Raji (cell line): ENCODE data around the gene COG5.

Source experiments
- POLR2A ChIP-seq: IDR thresholded peaks from 2 replicates; pipeline ENCODE4 v1.6.1; 2011; ENCODE audit warnings: low read depth, low read length, control low read depth; ENCODE audit not compliant: insufficient read depth

COG5 gene

DNA sequence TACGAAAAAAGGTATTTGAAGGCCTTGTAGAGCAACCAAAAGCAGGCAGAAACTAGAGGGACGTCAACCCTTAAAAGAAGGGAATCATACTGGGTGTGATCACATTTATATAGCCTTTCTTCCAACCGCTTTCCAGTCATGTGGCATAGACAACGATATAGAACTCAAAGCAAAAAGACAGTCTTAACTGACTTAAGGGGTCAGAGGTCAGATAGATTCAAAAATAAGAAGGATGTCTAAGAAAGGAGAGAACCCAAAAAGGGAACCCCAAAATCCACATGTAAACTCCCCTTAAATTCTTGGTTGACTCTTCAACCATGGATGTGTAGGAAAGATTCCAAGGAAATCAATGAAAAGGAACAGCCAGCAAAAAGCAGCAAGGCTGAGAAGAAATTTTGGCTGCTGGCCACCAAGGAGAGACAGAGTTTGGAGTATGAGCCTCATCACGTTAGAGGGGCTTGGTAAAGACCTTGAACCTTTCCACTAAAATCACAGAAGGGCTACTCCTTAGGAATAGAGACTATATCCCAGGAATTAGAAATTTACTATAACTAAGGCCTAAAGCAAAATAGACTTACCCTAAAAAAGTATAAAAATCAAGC lies 24.9 kb upstream of the COG5 start:
- TF ChIP-seq POLR2A, result no peak

DNA sequence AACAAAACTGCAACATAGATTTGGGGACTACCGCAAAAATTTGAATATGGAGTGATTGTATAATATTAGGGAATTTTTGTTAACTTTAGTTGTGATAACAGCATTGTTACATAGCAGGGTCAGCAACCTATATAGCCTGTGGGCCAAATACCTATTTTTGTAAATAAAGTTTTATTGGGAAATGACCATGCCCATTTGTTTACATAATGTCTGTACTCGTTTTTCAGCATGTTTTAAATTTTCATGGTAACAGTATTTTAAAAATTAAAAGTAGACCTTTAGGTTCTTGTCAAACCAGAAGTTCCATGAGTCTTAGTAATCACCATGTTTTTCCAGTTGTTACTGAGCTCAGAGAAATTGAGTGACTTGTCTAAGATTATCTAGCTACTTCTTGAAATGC lies 21.0 kb upstream of the COG5 start:
- TF ChIP-seq POLR2A, result no peak

DNA sequence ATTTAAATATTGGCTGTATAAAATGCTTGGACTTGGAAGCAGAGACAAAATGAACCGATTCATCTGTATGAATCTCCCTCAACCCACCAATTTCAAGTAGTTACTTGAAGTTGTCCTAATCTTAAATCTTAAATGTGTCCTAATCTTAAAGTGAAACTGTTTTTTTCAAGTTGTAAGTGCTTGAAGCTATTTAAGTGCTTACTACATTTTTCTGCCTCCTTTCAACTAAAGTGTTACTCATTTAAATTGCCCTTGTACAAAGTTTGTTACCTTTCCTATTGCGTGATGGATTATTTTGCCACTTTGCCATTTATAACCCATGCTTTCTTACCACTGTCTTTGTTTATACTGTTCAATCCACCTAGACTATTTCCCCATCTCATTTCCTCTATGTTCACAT lies 19.2 kb upstream of the COG5 start:
- TF ChIP-seq POLR2A, result no peak

DNA sequence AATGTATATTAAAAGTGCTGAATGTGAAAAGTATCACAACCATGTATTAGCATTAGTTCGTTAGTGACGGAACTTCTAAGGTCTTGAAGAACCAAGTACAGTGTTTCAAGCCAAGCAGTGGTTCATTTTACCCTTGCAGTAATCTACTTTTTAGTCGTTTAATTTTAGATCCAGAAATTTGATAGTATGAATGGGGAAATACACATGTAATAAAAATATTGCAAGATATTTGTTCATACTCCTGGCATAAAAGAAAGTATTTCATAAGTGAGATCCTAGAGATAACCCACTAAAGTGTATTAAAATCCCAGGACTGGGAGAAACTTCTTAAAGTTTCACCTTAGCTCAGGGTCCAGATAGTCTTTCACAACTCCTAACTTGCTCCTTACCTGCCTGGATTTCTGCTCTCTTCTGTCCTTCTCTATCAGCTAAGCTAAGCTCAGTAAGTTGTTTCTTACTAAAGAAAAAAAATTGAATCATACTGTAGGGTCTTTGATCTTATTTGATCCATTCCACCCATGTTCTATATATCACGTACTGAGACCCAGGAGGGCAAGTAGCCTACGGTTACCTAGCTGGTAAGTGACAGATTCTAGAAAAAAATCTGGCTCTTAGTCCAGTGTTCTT lies 17.8 kb upstream of the COG5 start:
- no peak for TF ChIP-seq POLR2A

DNA sequence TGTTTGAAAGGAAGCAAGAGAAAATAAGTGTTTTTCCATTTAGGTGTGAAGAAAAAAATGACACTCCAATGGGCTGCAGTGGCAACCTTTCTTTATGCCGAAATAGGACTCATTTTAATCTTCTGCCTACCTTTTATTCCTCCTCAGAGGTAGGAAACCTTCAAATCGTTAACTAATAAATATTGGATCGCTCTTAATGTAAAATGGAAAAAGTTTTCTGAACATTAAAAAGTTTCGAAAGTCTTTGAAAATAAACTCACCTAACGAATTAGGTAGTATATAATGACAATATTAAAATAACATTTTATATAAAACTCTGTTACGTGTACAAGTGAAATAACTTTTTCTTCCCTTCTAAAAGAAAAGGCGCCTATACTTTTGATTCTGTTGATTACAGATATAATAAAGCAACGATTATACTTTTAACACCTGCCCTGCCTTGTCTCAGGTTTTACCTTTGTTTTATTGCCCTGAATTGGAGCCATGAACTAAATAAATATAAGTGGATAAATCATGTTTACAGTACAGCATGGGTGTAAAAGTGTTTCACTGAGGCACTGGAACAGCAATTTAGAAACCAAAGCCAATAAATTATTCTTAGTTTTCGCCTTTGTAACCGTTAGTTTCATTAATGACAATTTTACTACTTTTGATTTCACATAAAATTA lies 17.1 kb upstream of the COG5 start:
- TF ChIP-seq POLR2A, result no peak

DNA sequence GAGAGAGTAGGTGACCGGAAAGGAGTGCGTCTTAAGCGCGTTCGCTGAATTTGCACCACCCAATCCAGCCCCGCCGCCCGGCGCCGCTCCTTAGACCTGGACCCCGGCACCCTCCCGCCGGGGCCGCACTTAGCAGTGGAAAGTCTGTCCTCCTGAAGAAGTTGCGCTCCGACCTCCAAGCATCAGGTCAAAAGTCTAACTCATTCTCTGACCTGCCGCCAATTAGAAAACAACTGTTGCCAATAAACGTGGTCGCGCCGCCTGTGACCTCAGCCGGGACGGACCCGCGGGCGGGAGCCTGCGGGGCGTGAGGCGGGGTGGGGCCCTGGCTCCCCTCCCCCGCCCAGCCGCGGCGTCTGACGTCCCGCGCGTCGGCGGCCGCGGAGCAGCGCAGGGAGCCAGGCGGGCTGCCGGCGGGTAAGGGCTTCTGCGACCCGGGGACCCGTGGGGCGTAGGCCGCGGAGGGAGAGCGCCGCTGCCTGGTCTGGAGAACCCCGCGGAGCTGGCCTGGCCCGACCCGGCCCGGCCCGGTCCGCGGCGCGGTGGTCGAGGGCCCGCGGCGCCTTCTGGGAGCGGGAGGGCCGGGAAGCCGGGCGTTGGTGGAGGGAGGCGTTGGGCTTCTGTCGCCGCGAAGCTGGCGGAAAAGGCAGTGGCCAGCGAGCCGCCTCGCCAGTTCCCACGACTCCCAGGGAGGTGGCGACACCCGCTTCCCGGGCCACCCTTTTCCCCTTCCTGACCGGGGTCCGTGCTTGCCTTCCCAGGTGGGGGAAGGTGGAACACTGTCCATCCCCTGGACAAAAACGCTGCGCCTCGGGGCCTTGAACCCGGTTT lies 16.4 kb upstream of the COG5 start, which contains the start of gene BCAP29:
Gene BCAP29, plus strand, starts transcription at position 362 of the 831 bp plus-strand sequence. CDS start 527 bp downstream, outside the sequence.
- peak; percentile 73 for TF ChIP-seq POLR2A

DNA sequence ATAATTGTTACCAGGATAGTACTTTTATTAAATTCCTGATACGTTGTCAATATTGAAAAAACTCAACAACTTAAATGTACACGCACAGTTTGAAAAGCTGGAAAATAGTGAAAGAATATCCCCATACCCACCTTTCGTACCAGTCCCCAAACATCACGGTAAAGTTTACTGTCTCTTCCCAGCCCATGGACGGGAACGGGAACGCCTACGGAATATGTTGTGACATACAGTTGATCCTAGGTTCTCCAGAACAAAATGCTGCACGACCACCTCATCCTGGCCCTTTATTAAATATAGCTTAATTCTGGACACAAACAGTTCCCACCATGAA lies 15.8 kb upstream of the COG5 start:
- TF ChIP-seq POLR2A, result no peak

DNA sequence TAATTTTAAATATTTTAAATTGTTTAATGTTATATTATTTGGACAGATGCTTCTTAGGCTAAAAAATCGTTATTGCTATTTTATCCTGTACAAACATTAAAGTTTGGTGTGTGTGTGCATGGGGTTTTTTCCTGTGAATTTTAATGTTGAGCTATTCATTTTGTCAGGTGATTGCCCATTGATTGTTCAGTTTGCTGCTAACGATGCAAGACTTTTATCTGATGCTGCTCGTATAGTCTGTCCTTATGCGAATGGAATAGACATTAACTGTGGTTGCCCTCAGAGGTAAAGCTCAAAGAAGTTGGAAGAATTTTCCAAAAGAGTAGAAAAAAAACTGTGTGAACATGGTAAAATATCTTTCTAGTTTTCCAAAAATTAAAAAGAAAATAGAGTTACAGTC lies 9.8 kb upstream of the COG5 start:
- TF ChIP-seq POLR2A, result no peak

DNA sequence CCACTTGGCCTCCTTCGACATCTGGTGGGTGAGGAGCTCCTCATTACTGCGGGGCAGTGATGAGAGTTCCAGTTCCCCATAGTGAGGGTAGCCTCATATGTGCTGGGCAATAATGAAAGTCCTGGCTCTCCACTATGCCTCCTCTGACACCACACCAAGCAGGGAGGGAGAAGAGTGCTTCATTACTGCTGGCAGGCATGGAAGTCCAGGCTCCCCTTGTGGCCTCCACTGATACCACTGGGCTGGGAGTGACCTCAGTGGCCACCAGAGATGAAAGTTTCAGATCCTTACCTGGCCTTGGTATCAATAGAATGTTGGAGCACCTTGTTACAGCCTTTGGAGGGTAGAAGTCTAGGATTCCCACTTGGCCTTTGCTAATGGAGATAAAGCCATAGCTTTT lies 6.6 kb upstream of the COG5 start:
- TF ChIP-seq POLR2A, result no peak

DNA sequence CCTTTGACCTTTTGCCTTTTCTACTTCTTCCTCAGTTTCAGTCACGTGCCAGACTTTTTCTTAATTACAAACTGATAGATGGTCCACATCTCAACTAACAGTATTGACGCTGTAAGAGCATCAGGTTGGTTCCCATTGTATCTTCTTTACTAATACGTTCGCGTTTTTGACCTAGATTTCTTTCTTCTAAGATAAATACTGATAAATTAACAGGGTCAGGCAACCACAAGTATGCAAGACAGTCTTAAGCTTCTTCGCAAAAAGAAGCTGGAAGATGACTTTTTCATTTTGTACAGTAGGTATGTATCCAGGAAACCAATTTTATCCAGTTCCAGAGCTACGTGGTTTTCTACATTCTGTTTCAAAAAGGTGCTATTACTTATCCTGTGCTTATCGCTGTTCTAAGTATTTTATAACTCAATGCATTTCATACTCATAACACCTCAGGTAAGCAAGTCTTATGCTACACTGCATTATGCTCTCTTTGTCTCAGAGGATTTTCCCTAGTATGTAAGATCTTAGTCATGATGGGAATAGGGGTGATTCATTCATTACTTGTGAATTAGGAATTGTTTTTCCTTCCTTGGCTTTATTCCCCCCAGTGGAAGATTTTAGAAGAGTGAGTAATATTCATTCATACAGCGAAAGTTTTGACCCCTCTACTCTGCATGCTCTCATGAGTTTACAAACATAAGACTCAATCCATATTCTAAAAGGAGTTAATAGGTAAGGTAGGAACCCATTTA lies 1.0 kb upstream of the COG5 start:
- no peak for TF ChIP-seq POLR2A

DNA sequence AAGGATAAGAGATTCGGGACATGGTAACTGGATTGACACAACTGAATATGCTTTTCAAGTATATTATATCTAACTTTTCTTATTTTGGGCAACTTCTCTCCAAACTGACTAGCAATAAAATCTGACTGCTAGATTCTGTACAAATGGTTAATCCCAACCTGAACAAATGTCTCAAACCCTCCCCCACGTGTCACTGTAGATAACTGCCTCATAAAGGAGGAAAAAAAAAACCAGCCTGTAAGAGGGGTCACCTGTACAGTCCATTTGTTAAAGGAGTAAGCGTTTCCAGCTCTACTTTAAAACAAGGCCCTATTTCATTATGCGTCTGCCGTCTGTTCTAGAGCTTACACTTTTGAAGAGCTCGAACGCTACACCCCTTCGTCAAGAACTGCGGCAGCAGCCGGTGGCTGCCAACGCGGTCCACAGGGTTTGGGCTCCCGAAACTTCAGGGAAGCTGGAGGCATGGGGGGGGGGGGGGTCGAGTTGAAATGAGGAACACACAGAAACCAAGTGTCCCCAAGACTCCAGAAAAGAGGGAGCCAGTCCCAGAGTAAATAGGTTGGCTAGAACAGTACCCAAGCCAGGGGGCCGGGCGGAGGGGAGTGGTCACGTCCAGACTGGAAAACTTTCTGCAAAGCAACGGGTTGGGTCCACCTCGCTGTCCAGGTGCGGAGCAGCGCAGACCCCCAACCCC lies 492 bp downstream of the COG5 start:
- TF ChIP-seq POLR2A, result no peak

DNA sequence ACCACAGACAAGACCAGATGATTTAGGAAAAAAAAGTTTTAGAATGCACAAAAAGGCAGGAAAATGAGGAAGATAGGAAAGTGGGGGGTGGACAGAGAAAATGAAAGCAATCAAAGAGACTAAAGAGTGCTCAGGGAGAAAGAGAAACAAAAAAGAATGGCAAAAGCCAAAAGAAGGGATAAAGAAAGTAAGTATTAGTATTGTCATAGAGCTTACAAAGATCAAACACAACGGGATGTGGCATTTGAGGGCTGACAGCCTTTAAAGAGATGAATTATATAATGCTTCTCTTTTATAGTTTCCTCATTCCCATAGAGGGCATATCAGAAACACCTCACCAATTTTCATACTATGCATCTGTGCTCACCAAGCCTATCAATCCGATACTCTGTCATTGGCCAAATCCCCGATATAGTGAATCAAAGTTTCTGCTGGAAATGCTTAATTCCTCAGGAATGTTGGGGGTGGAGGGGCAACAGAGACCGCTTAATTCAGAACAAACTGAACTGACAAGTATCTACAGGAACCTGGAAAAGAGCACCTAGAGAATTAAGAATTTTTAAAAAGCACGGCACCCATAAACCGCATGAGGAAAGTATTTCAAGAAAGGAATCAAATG lies 2.7 kb downstream of the COG5 start:
- TF ChIP-seq POLR2A, result no peak

DNA sequence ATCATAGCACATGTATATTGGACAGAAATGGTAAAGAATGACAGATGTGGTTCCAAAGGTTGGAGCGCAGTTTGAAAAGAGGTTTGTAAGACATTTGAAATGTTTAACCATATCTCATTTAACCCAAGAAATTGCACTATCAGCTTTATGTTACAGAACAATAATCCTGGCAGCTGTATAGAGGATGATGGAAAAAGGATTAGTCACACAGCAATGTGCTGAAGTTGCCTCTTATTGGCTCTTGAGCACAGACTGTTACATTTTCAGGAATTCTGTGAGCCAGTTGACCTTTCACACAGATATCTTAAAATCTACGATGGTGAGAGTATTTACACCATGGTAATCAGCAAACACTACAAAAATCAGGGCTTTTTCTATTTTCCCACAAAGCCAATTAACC lies 3.9 kb downstream of the COG5 start:
- no peak for TF ChIP-seq POLR2A

DNA sequence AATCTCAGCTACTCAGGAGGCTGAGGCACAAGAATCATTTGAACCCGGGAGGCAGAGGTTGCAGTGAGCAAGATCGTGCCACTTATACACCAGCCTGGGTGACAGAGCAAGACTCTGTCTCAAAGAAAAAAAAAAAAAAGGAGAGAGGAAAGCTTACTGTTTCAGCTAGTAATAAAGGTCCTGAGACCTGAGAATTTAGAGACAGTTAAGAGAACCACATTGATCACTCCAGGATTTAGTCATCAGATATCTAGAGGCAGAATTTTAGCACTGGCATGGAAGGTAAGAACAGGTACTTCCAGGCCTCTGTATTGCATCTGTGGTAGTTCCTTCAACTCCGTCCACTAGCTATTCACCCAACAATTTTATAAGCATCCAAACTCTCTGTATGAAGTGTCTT lies 7.8 kb downstream of the COG5 start:
- no peak for TF ChIP-seq POLR2A

DNA sequence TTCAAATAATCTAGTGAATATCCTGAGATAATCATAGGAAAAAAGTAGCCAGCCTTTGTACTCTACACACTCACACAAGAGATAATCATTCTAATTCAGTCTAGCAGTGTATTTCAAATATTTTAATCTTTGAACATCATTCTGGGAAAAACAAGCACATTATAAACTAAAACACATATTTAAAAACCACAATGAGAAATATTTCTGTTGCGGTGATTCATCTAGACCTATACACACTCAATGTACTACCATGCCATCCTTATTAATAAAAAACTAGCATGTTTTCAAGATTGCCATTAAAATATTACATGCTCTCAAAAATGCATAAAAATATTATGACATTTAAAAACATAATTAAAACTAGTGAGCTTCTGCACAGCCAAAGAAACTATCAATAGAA lies 11.8 kb downstream of the COG5 start:
- TF ChIP-seq POLR2A, result no peak
